IPS-20b (cell line): ENCODE measurements around the gene LYST.
A peak's percentile ranks its signal among the peaks of the same experiment; 100 is the strongest.

Source experiments
- H3K27ac ChIP-seq: one replicate; pipeline ENCODE4 v1.5.1; 2013; ENCODE audit warnings: low read length
- H3K27me3 ChIP-seq: 2 replicates; pipeline ENCODE4 v1.6.1; 2013; ENCODE audit warnings: mild to moderate bottlenecking, low read length, inconsistent platforms; ENCODE audit not compliant: insufficient read depth
- H3K36me3 ChIP-seq: 2 replicates; pipeline ENCODE4 v1.6.1; 2013; ENCODE audit warnings: low read depth, mild to moderate bottlenecking, inconsistent platforms, low read length, moderate library complexity; ENCODE audit not compliant: insufficient read depth
- H3K4me1 ChIP-seq: 2 replicates; pipeline ENCODE4 v1.6.1; 2013; ENCODE audit warnings: mild to moderate bottlenecking, control low read depth, inconsistent platforms, low read length, moderate library complexity; ENCODE audit not compliant: insufficient read depth
- H3K4me3 ChIP-seq: 2 replicates; pipeline ENCODE4 v1.5.1; 2013; ENCODE audit warnings: mild to moderate bottlenecking, low read length, inconsistent platforms
- H3K9ac ChIP-seq: 2 replicates; pipeline ENCODE4 v1.6.1; 2013; ENCODE audit warnings: low read depth, mild to moderate bottlenecking, inconsistent platforms, low read length, moderate library complexity
- H3K9me3 ChIP-seq: 2 replicates; pipeline ENCODE4 v1.6.1; 2013; ENCODE audit warnings: mild to moderate bottlenecking, low read depth, low read length, inconsistent platforms; ENCODE audit not compliant: insufficient read depth

The LYST gene

GRCh38 chr1:235865565-235866204 is 1.0 kb downstream of the LYST start:
- Histone ChIP-seq H3K9me3 (no peaks in the 10 kb centered on the region), H3K36me3 (no peaks in the 10 kb centered on the region), H3K4me3 (peak overlapping the region; percentile 65), H3K27me3 (peaks cover 30% of the 10 kb centered on the region), H3K4me1 (no peaks in the 10 kb centered on the region; the same call in 1 of the 2 replicates), H3K9ac (peak overlapping the region; percentile 25; the same call in 1 of the 2 replicates), H3K27ac (no peak overlapping the region)

- Histone ChIP-seq H3K9me3 (no peaks in the 10 kb centered on the region), H3K27me3 (peaks cover 30% of the 10 kb centered on the region), H3K4me1 (no peaks in the 10 kb centered on the region; the same call in 1 of the 2 replicates), H3K9ac (no peak overlapping the region), H3K27ac (no peak overlapping the region), H3K36me3 (no peaks in the 10 kb centered on the region), H3K4me3 (no peak overlapping the region)
These were observed 1.7 kb downstream of the LYST start for GRCh38 chr1:235864931-235865525.

- Histone ChIP-seq H3K9ac (no peak overlapping the region), H3K27me3 (peaks cover 30% of the 10 kb centered on the region), H3K4me1 (no peaks in the 10 kb centered on the region; the same call in 1 of the 2 replicates), H3K27ac (no peak overlapping the region), H3K36me3 (no peaks in the 10 kb centered on the region), H3K9me3 (no peaks in the 10 kb centered on the region), H3K4me3 (no peak overlapping the region)
These were observed 2.2 kb downstream of the LYST start for GRCh38 chr1:235864469-235864868.

- Histone ChIP-seq H3K9me3 (no peaks in the 10 kb centered on the region), H3K4me3 (no peak overlapping the region), H3K27me3 (peaks cover 30% of the 10 kb centered on the region), H3K4me1 (no peaks in the 10 kb centered on the region; the same call in 1 of the 2 replicates), H3K27ac (no peak overlapping the region), H3K36me3 (no peaks in the 10 kb centered on the region), H3K9ac (no peak overlapping the region)
These were observed 3.0 kb downstream of the LYST start for GRCh38 chr1:235863699-235864093.

GRCh38 chr1:235861857-235862256 is 4.8 kb downstream of the LYST start:
- H3K4me1 ChIP-seq: no peaks in the 10 kb centered on the region; the same call in 1 of the 2 replicates
- H3K4me3 ChIP-seq: no peak overlapping the region
- no peaks in the 10 kb centered on the region for H3K36me3 ChIP-seq
- no peak overlapping the region for H3K9ac ChIP-seq
- no peak overlapping the region for H3K27ac ChIP-seq
- no peaks in the 10 kb centered on the region for H3K9me3 ChIP-seq
- H3K27me3 ChIP-seq: peaks cover 30% of the 10 kb centered on the region

GRCh38 chr1:235860829-235861228 is 5.9 kb downstream of the LYST start:
- H3K9me3 ChIP-seq: no peaks in the 10 kb centered on the region
- peaks cover 27% of the 10 kb centered on the region for H3K27me3 ChIP-seq
- H3K36me3 ChIP-seq: no peaks in the 10 kb centered on the region
- no peaks in the 10 kb centered on the region; the same call in 1 of the 2 replicates for H3K4me1 ChIP-seq
- H3K4me3 ChIP-seq: no peak overlapping the region
- H3K9ac ChIP-seq: no peak overlapping the region
- no peak overlapping the region for H3K27ac ChIP-seq

GRCh38 chr1:235859789-235860188 is 6.9 kb downstream of the LYST start:
- Histone ChIP-seq H3K4me3 (no peak overlapping the region), H3K4me1 (no peaks in the 10 kb centered on the region), H3K27me3 (peaks cover 16% of the 10 kb centered on the region), H3K36me3 (no peaks in the 10 kb centered on the region), H3K27ac (no peak overlapping the region), H3K9me3 (no peaks in the 10 kb centered on the region), H3K9ac (no peak overlapping the region)

- no peaks in the 10 kb centered on the region for H3K9me3 ChIP-seq
- no peak overlapping the region for H3K27ac ChIP-seq
- H3K4me3 ChIP-seq: no peak overlapping the region
- no peaks in the 10 kb centered on the region for H3K36me3 ChIP-seq
- H3K9ac ChIP-seq: no peak overlapping the region
- peaks cover 6% of the 10 kb centered on the region for H3K27me3 ChIP-seq
- no peaks in the 10 kb centered on the region for H3K4me1 ChIP-seq
These were observed 7.9 kb downstream of the LYST start for GRCh38 chr1:235858766-235859165.

GRCh38 chr1:235857756-235858155 is 8.9 kb downstream of the LYST start:
- H3K27me3 ChIP-seq: no peaks in the 10 kb centered on the region
- H3K4me3 ChIP-seq: no peak overlapping the region
- no peak overlapping the region for H3K27ac ChIP-seq
- H3K9ac ChIP-seq: no peak overlapping the region
- no peaks in the 10 kb centered on the region for H3K9me3 ChIP-seq
- no peaks in the 10 kb centered on the region for H3K36me3 ChIP-seq
- no peaks in the 10 kb centered on the region for H3K4me1 ChIP-seq

- no peaks in the 10 kb centered on the region for H3K36me3 ChIP-seq
- no peak overlapping the region for H3K9ac ChIP-seq
- H3K27me3 ChIP-seq: no peaks in the 10 kb centered on the region
- no peaks in the 10 kb centered on the region for H3K9me3 ChIP-seq
- no peaks in the 10 kb centered on the region for H3K4me1 ChIP-seq
- H3K4me3 ChIP-seq: no peak overlapping the region
- H3K27ac ChIP-seq: no peak overlapping the region
These were observed 10.8 kb downstream of the LYST start for GRCh38 chr1:235855811-235856429.

- Histone ChIP-seq H3K4me3 (no peak overlapping the region), H3K36me3 (no peaks in the 10 kb centered on the region), H3K4me1 (no peaks in the 10 kb centered on the region), H3K9me3 (no peaks in the 10 kb centered on the region), H3K9ac (no peak overlapping the region), H3K27me3 (no peaks in the 10 kb centered on the region), H3K27ac (no peak overlapping the region)
These were observed 12.4 kb downstream of the LYST start for GRCh38 chr1:235854347-235854746.

GRCh38 chr1:235853653-235854052 is 13.1 kb downstream of the LYST start:
- Histone ChIP-seq H3K9ac (no peak overlapping the region), H3K4me1 (no peaks in the 10 kb centered on the region), H3K27me3 (no peaks in the 10 kb centered on the region), H3K4me3 (no peak overlapping the region), H3K9me3 (no peaks in the 10 kb centered on the region), H3K27ac (no peak overlapping the region), H3K36me3 (no peaks in the 10 kb centered on the region)
